GM21528 (cell line): ENCODE measurements around the gene CCDC32.
A peak's percentile ranks its signal among the peaks of the same experiment; 100 is the strongest.

Experiments used
- ATAC-seq: cut with Tn5 transposase; IDR thresholded peaks from one replicate; pipeline ENCODE4 v1.9.1; 2021; ENCODE audit warnings: mild to moderate bottlenecking, moderate library complexity; ENCODE audit not compliant: unreplicated experiment, low FRiP score

The CCDC32 gene

DNA sequence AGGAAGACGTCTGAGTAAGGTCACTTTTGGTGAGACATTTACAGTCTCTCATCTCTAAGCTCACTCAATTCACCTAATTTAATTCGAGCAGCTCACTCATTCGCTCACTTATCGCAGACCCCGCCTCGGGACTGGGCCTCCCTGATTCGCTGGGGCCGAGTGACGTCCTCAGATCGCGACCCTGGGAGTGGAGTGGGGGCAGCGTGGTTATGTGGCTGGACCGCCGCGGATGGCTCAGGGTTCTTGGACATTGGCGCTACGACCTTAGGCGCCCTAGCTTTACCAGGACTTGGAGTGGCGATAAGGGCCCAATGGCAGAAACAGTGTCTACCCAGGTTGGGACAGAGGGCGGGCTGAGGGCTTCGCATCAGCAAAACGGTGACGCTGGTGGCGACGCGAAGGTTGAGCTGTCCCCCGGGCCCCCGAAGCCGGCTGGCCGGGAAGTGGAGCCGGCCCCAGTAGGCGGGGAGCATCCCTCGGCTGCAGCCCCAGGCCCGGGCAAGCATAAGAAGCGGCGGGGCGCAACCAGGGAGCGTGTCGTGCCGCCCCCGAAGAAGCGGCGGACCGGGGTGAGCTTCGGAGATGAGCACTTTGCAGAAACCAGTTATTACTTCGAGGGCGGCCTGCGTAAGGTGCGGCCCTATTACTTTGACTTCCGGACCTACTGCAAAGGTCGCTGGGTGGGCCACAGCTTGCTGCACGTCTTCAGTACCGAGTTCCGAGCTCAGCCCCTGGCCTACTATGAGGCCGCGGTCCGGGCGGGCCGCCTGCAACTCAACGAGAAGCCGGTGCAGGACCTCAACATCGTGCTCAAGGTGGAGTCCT, 4.5 kb upstream of the CCDC32 start, which contains the start of gene RPUSD2:
Gene RPUSD2, plus strand, starts transcription at position 171 of the 825 bp plus-strand sequence. Its CDS starts 39 bp downstream, at position 210.
- ATAC-seq, result peak; percentile 49

GRCh38 chr15:40567111-40567510, 2.3 kb upstream of the CCDC32 start:
- no peak for ATAC-seq

GRCh38 chr15:40565333-40566238, 744 bp upstream of the CCDC32 start:
- no peak for ATAC-seq

DNA sequence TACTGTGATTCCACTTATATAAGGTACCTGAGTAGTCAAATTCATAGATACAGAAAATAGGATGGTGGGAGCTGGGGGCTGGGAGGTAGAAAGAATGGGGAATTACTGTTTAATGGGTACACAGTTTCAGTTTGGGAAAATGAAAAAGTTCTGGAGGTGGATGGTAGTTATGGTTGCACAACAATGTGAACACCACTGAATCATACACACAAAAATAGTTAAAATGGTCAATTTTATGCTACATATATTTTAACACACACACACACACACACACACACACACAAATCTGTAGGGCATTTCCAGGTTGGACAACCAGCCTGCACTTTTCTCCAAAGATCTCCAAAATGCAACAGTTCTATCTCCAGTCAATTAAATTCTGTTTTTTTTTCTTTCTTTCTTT, 1.4 kb downstream of the CCDC32 start:
- ATAC-seq, result no peak

- no peak for ATAC-seq
Observed at GRCh38 chr15:40562691-40563090, 2.2 kb downstream of the CCDC32 start.

DNA sequence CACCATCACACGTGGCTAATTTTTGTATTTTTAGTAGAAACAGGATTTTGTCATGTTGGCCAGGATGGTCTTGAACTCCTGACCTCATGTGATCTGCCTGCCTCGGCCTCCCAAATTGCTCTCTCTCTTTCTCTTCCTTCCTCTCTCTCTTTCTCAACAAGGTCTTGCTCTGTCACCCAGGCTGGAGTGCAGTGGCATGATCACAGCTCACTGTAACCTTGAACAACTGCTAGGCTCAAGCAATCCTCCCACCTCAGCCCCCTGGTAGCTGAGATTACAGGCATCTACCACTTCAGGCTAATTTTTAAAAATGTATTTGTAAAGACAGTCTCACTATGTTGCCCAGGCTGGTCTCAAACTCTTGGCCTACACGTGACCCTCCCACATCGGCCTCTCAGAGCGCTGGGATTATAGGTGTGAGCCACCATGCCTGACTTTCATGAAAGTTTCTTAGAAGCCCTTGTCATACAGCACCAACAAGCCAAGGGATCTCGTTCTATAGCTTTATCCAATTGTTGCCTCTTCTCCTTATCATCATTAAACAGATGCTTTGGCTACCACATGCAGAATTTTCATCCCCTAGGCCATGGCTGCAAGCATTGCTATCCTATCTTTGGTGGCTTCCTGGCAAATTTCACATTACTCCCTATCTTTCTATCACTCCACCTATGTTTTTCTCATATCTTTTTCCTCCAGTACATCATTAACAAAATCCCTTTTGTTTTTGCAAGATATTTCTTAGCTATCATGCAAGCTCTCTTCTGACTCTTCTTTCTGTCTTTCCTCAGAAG, 5.7 kb downstream of the CCDC32 start:
- ATAC-seq, result no peak

GRCh38 chr15:40555876-40556275, 9.0 kb downstream of the CCDC32 start:
- ATAC-seq, result no peak

- no peak for ATAC-seq
Observed at GRCh38 chr15:40554161-40554525, 10.7 kb downstream of the CCDC32 start.

DNA sequence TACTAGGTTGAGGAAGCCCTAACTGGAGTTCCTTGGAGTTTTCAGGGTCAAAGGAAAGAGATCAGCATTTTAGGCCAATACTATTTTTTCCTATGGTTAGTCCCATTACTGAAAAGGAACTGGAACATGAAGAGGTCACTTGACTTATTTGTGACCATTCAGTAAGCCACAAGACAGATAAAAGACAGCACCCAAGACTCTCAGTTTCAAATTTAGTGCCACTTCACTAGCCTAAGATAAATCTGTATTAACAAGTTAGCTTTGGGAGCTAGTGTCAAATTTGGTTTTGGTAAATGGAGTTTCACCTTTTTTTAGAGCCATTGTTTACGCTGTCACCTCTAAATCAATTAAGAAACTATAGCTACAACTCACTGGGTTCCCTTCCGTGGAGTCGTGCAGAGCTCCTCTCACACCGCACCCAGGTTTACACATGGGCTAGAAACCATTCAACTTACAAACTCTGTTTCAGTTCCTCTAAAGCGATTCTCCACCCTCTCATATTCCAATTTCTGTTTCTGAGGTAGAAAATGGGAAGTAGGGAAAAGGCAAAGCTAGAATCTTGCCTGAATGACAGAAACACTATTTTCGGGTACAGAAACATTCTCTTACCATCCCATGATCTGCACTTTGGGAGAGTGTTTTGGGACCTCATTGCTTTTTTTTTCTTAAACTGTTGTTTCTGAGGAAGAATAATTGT, 14.4 kb downstream of the CCDC32 start:
- ATAC-seq, result peak; percentile 64

GRCh38 chr15:40549894-40550293, 14.9 kb downstream of the CCDC32 start:
- no peak for ATAC-seq

DNA sequence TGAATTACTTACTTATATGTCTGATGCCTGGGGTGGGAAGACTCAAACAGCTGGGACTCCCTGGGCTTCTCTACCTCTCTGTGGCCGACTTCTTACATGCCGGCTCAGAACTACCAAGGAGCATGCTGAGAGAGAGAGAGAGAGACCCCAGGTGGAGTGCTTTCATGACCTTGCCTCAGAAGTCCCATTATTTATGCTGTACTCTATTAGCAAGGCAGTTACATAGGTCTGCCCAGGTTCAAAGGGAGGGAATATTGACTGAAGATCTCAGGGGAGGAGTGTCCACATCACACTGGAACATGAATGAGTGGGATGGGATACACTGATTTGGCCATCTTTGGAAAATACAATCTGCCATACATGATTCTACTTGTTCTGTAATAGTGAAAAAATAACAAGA, 16.2 kb downstream of the CCDC32 start:
- ATAC-seq, result no peak

DNA sequence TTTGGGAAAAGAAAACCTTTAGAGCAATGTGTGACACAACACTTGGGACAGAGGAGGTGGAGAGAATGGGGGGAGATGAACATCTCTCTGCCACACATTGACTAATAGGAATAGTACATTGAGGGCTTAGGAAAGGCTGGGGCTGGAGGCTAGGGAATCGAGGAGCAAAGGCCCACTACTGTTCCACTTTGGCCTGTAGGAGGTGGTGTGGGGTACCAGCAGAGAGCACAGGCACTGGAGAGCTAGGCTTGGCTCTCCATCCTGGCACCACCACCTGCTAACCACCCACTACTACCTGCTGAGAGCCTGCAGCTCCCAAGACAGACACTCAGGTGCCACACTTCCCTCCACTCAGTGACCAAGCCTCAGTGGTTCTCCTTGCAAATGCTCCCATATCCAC, 19.4 kb downstream of the CCDC32 start:
- no peak for ATAC-seq

GRCh38 chr15:40543631-40544294, 21.1 kb downstream of the CCDC32 start:
- peak; percentile 58 for ATAC-seq

DNA sequence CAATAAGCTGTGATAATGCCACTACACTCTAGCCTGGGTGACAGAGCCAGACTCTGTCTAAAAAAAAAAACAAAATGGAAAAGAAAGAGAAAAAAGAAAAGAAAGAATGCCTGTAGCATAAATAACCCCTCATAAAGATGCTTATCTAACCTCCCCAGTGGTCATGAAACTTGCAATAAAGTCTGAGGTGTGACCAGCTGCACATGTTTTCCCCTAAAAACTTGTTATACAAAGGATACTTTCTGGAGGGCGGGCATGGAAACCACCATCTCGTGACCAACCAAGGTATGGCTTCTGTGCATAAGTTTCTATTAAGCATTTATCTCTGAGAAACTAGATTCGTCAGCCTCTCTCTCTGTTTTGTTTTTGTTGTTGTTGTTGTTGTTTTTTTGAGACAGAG, 21.8 kb downstream of the CCDC32 start:
- ATAC-seq, result peak; percentile 32

DNA sequence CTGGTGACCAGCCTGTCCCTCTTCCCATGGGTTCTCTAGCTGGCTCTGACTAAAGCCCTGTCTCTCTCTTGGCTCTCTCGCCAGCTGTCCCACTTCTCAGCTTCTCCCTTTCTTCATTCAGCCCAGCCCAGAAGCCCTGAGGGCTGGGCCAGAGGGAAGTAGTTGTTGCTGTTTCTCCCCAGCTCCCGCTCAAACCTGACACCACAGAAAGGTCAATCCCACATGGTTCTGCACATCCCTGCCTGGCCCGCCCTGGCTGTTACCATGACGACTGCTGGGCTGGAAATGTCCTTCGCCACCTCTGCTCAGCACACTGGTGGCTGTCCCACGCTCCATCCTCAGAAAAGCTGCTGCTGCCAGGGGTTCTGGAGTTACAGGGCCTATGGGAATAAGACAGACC, 25.9 kb downstream of the CCDC32 start:
- ATAC-seq, result no peak

- ATAC-seq, result no peak
Observed at GRCh38 chr15:40536501-40536900, 28.3 kb downstream of the CCDC32 start.

DNA sequence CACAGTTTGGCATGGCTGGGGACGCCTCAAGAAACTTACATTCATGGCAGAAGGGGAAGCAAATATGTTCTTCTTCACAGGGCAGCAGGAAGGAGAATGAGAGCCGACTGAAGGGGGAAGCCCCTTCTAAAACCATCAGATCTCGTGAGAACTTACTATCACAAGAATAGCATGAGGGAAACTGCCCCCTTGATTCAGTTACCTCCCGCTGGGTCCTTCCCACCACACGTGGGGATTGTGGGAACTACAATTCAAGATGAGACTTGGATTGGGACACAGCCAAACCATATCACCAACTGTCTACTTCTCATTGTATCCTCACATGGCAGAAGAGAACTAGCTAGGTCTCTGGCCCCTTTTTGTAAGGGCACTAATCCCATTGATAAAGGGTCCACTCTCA, 30.5 kb downstream of the CCDC32 start:
- no peak for ATAC-seq

- ATAC-seq, result no peak
Observed at GRCh38 chr15:40533763-40534364, 31.0 kb downstream of the CCDC32 start.

- no peak for ATAC-seq
Observed at GRCh38 chr15:40528801-40529200, 36.0 kb downstream of the CCDC32 start.
